Right lobe of liver (tissue), 6 donors: ENCODE measurements around the gene RAB3B. TPM values are rescaled to one million over a fixed set of nuclear protein-coding genes. Genes with fewer than 3 reads are reported as not detected.
A peak's percentile ranks its signal among the peaks of the same experiment; 100 is the strongest.

Source experiments
- ATAC-seq, 4 donors: fragments of 200-7000 bp; cut with Tn5 transposase; one replicate each; pipeline ENCODE4 v1.9.1; 2020; ENCODE audit warnings: mild to moderate bottlenecking in 4 of 4, moderate library complexity in 4 of 4
- DNase-seq, 3 donors: peaks; one replicate each; pipeline ENCODE4 v3.0.0-alpha.2; 2020
- H3K27ac ChIP-seq, 3 donors: fragments of 200-600 bp; one replicate each; pipeline ENCODE4 v1.8.0; 2022
- H3K27me3 ChIP-seq, 2 donors: fragments of 200-600 bp; one replicate each; pipeline ENCODE4 v1.8.0; 2022
- H3K36me3 ChIP-seq, 4 donors: fragments of 200-600 bp; sonication (generic) in 1 of 4; one replicate each; pipeline versions ENCODE4 v1.5.1 to v1.8.0; 2017 to 2022; ENCODE audit warnings: control low read depth in 1 of 4
- H3K4me1 ChIP-seq, 4 donors: fragments of 200-600 bp; sonication (generic) in 1 of 4; one replicate each; pipeline versions ENCODE4 v1.5.1 to v1.8.0; 2017 to 2022; ENCODE audit warnings: control low read depth in 1 of 4
- H3K4me3 ChIP-seq, 3 donors: fragments of 200-600 bp; one replicate each; pipeline ENCODE4 v1.8.0; 2022
- H3K9me3 ChIP-seq, 4 donors: fragments of 200-600 bp; sonication (generic) in 1 of 4; one replicate each; pipeline versions ENCODE4 v1.5.1 to v1.8.0; 2017 to 2022; ENCODE audit warnings: control low read depth in 1 of 4
- POLR2A ChIP-seq: fragments of 450-650 bp; IDR thresholded peaks from one replicate; pipeline ENCODE4 v1.6.1; 2017; ENCODE audit warnings: antibody characterized with exemption, mild to moderate bottlenecking
- WGBS: methylation state at CpG from one replicate; pipeline ENCODE4 v1.1.6; 2018; ENCODE audit warnings: low coverage, low lambda C conversion rate; ENCODE audit not compliant: insufficient coverage; ENCODE audit errors: missing lambda C conversion rate; 5-methylcytosine and 5-hydroxymethylcytosine counted together
- intact Hi-C, 2 donors: fragments of 100-400 bp; cut with DNase I; formaldehyde crosslinking; loops; one replicate each; pipeline versions ENCODE4 v1.11.2 to v1.14.1; 2022
- total RNA-seq, 6 experiments: library from RNA; depleted of rRNA in 2 of 6; stranded (reverse); fragments of >200 nt in 2 of 6; fragmentation: NEBNext Ultra II Directional in 3 of 6; extraction: Animal tissue kit (Norgen Biotek cat#: 25700) in 3 of 6; gene quantifications; one replicate each; pipeline versions ENCODE4 v1.1.0 to v1.2.4, GENCODE V29; 2016 to 2023
- TF ChIP-seq, protein P1 (sequence below), 4 donors: fragments of 200-600 bp in 3 of 4; fragments of 450-650 bp in 1 of 4; IDR thresholded peaks; one replicate each; pipeline versions ENCODE4 v1.5.1 to v1.8.0; 2016 to 2022; ENCODE audit warnings: antibody characterized with exemption in 4 of 4, mild to moderate bottlenecking in 2 of 4
- donor health status: DM: no; HTN: yes; CAD: no.
- donor health status: DM: no; HTN: no; CAD: no.
- donor health status: DM: no; HTN: no; CAD: no.
- donor health status: DM: no; HTN: yes; CAD: no.
- donor health status: DM: no; HTN: yes; CAD: no.

Gene RAB3B
- total RNA-seq, 6 experiments from 2014 or later, result 0.05 to 9.7 (median 4.4) TPM

DNA sequence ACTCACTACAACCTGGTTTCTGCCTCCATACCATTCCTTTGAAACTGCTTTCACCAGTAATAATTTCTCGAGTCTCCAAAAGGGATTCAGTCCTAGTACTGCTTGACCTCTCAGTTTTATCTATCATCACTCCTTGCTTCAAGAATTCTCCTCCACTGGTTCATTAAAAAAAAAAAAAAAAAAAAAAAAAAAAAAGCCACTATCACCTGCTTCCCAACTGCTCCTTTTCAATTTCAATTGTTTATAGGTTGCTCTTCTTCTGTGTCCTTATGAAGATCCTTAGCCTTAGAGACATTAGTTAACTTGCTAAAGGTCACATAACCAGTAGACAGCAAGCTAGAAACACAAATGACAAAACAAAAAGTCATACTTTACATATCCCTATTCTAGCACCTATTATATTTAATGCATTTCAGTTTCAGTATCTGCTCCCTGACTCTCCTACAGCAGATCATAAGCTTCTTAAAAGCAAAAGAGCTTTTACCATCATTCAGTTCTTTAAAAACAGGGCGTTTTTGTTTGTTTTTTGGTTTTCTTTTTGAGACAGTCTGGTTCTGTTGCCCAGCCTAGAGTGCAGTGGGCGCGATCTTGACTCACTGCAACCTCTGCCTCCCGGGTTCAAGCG is 119.0 kb downstream of the RAB3B start:
- TF ChIP-seq, protein P1, sequence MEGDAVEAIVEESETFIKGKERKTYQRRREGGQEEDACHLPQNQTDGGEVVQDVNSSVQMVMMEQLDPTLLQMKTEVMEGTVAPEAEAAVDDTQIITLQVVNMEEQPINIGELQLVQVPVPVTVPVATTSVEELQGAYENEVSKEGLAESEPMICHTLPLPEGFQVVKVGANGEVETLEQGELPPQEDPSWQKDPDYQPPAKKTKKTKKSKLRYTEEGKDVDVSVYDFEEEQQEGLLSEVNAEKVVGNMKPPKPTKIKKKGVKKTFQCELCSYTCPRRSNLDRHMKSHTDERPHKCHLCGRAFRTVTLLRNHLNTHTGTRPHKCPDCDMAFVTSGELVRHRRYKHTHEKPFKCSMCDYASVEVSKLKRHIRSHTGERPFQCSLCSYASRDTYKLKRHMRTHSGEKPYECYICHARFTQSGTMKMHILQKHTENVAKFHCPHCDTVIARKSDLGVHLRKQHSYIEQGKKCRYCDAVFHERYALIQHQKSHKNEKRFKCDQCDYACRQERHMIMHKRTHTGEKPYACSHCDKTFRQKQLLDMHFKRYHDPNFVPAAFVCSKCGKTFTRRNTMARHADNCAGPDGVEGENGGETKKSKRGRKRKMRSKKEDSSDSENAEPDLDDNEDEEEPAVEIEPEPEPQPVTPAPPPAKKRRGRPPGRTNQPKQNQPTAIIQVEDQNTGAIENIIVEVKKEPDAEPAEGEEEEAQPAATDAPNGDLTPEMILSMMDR (IDR thresholded peaks at IDR 0.05), result no peak
- no peak for TF ChIP-seq POLR2A
- WGBS, result 89% methylated on average over 6 of the region's 6 CpGs
- intact Hi-C loops, result loop anchor here in 1 of 2 donors (10.0 kb wide), 1 partner anchor 57 kb away; no protein-coding TSS in a partner anchor
- no peak overlapping the region for H3K27ac ChIP-seq
- ATAC-seq (no peak), DNase-seq (no peak)
- H3K36me3 ChIP-seq, result no peaks in the 10 kb centered on the region
- H3K4me3 ChIP-seq, result no peak overlapping the region
- H3K27me3 ChIP-seq, result no peaks in the 10 kb centered on the region
- H3K9me3 ChIP-seq, result no peaks in the 10 kb centered on the region
- peaks cover 0 to 22% (median 4%) of the 10 kb centered on the region in 4 donors for H3K4me1 ChIP-seq

DNA sequence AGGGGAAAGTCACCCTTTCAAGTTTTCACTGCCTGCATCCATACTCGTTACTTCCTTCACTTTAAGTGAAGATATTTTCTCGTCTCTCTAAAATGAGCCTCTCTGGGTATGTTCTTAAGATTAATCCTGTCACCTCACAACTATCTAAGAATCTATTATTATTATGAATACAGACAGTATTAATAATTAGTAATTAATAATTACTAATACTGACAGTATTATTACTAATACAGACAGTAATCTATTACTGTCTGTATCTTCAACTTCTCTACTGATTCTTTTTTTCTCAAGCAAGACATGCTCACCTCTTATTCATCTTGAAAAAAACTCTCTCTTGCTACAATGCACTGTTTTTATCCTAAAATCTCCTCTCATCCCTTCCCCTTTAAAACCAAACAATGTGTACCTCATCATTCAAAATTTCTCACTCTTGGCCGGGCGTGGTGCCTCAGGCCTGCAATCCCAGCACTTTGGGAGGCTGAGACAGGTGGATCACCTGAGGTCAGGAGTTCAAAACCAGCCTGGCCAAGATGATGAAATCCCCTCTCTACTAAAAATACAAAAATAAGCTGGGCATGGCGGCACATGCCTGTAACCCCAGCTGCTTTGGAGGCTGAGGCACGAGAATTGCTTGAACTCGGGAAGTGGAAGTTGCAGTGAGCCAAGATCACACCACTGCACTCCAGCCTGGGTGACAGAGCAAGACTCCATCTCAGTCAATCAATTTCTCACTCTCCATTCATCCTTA is 119.7 kb downstream of the RAB3B start:
- Histone ChIP-seq H3K9me3 (no peaks in the 10 kb centered on the region), H3K4me3 (no peak overlapping the region), H3K27ac (no peak overlapping the region), H3K4me1 (peaks cover 0 to 17% (median under 1%) of the 10 kb centered on the region in 4 donors), H3K36me3 (no peaks in the 10 kb centered on the region), H3K27me3 (no peaks in the 10 kb centered on the region)
- DNase-seq (no peak), ATAC-seq (no peak)
- intact Hi-C loops, result loop anchor here in 1 of 2 donors (10.0 kb wide), 1 partner anchor 56 kb away; no protein-coding TSS in a partner anchor
- 75% methylated on average over 6 of the region's 7 CpGs for WGBS
- TF ChIP-seq POLR2A, result no peak
- TF ChIP-seq, protein P1 (IDR thresholded peaks at IDR 0.05), result no peak

DNA sequence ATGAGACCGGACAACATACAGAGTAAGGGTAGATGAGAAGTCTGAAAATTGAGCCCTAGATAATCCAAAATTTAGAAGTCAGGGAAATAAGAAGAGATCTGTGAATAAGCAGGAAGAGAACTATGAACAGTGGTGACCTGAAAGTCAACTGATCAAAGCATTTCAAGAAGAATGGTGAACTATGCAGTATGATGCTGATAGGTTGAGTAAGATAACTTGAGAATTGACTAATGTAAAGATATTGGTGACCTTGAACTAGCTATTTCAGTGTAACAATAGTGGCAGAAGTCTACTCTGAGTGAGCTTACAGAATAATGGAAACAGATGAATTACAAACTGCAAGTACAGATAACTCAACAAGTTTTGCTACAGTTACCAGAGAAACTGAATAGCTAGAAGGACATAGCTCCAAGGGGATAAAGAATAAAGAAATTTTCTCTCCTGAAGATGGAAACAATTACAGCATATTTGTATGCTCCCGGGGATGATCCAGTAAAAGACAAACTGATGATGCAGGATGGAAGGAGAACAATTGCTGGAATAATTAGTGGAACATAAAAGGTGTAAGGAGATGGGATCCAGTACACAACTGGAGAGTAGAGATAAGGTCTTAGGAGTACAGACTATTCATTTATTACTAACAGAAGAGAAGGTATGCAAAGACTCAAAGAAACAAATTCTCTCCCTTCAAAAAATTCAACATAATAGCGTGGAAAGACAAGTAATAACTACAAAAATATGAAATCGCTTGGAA is 122.8 kb downstream of the RAB3B start:
- H3K27ac ChIP-seq, result no peak overlapping the region
- no peaks in the 10 kb centered on the region for H3K9me3 ChIP-seq
- TF ChIP-seq, protein P1 (IDR thresholded peaks at IDR 0.05), result no peak
- no peak for TF ChIP-seq POLR2A
- peaks cover 0 to 6% (median 0%) of the 10 kb centered on the region in 4 donors for H3K4me1 ChIP-seq
- 93% methylated on average over 4 of the region's 4 CpGs for WGBS
- H3K36me3 ChIP-seq, result no peaks in the 10 kb centered on the region
- no peak overlapping the region for H3K4me3 ChIP-seq
- ATAC-seq, result no peak
- intact Hi-C loops, result no loop called here
- no peak for DNase-seq
- no peaks in the 10 kb centered on the region for H3K27me3 ChIP-seq

DNA sequence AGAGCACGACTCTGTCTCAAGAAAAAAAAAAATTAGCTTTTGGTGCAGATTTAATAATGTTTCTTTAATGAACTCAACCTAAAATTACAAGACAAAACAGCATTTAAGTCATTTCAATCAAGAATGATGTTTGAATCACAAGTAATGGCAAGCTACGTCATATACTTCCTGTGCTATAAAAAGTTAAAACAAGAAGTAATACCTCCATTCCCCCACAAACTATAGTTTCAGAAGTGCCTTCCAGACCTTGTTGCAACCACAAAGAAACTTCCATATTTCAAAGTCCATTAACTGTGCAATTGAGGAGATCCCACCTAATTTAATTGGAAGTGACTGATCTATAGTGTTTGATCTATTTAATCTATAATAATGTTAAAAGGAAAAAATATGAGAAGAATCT is 127.1 kb downstream of the RAB3B start:
- TF ChIP-seq, protein P1 (IDR thresholded peaks at IDR 0.05), result no peak
- no peak for TF ChIP-seq POLR2A
- ATAC-seq (peak in 1 of 4 donors; percentile 22), DNase-seq (no peak)
- intact Hi-C loops, result no loop called here
- H3K4me1 ChIP-seq, result peaks cover 0 to 3% (median 0%) of the 10 kb centered on the region in 4 donors
- no peaks in the 10 kb centered on the region for H3K9me3 ChIP-seq
- H3K27me3 ChIP-seq, result no peaks in the 10 kb centered on the region
- 79% methylated on average over 2 of the region's 2 CpGs for WGBS
- no peaks in the 10 kb centered on the region for H3K36me3 ChIP-seq
- H3K4me3 ChIP-seq, result no peak overlapping the region
- H3K27ac ChIP-seq, result no peak overlapping the region
